ENCODE measurements around the gene SERPINH1. TPM values are rescaled to one million over a fixed set of nuclear protein-coding genes. Genes with fewer than 3 reads are reported as not detected.

SERPINH1 gene
- total RNA-seq, 4 donors from 2014 or later, result 149 to 226 (median 173) TPM

DNA sequence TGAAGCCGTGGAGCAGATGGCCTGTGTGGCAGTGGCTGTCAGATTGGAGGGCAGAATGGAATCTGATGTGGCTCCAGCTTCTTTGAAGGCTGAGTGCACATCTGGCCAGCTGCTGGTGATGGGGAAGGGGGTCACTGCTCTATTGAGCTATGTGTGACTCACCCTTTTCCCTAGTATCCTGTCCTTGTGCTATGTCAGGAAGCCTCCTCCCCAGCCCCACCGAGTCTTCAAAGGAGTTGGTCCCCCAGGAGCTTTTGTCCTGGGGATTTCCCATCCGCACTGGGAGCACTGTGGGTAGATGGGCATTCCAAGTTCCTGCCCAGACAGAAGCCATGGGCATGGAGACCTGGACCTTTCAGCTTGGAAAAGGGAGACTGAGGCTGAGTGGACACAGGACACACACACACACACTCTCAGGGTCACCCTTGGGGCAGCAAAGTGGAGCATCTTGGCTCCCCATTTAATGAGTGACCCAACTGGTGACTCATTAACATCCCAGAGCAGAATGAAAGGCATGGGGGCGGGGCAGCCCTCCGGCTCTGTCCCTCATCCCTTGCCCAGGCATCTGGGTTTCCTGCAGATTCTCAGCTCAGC is 3.3 kb downstream of the SERPINH1 start:
- no peak for TF ChIP-seq CTCF (IDR thresholded peaks at IDR 0.05; ENCODE audit: low read depth)

- TF ChIP-seq CTCF (IDR thresholded peaks at IDR 0.05; ENCODE audit: low read depth), result no peak
Observed at GRCh38 chr11:75565916-75566762, 4.1 kb downstream of the SERPINH1 start.

GRCh38 chr11:75566763-75567279 is 4.8 kb downstream of the SERPINH1 start:
- TF ChIP-seq CTCF (IDR thresholded peaks at IDR 0.05; ENCODE audit: low read depth), result no peak

GRCh38 chr11:75567971-75568370 is 5.9 kb downstream of the SERPINH1 start:
- TF ChIP-seq CTCF (IDR thresholded peaks at IDR 0.05; ENCODE audit: low read depth), result no peak

GRCh38 chr11:75568616-75569219 is 6.7 kb downstream of the SERPINH1 start:
- TF ChIP-seq CTCF (IDR thresholded peaks at IDR 0.05; ENCODE audit: low read depth), result no peak

- TF ChIP-seq CTCF (IDR thresholded peaks at IDR 0.05; ENCODE audit: low read depth), result no peak
Observed at GRCh38 chr11:75570559-75571139, 8.6 kb downstream of the SERPINH1 start.

- TF ChIP-seq CTCF (IDR thresholded peaks at IDR 0.05; ENCODE audit: low read depth), result no peak
Observed at GRCh38 chr11:75571625-75572024, 9.6 kb downstream of the SERPINH1 start.
